ENCODE results near the gene PDE4B. TPM values are rescaled to one million over a fixed set of nuclear protein-coding genes. Genes with fewer than 3 reads are reported as not detected.

Gene PDE4B
- total and polyA plus RNA-seq, 9 of the 15 experiments (the other 6 are each of a cell fraction or from before 2014, with no cell fraction given) = 0.09 TPM; not detected in 8

- BruUV-seq (replicated peaks) = no TSS peak
- no peak for FAIRE-seq
- Histone ChIP-seq H3K4me2 (ENCODE audit: insufficient read depth, low read length) (no peak overlapping the region), H3K36me3 (ENCODE audit: control insufficient read depth, insufficient read depth, low read length) (no peaks in the 10 kb centered on the region), H3K4me1 (replicated peaks in 1 of 2; ENCODE audit: control insufficient read depth in 2 of 2, insufficient read depth in 2 of 2, low read length in 2 of 2) (no peaks in the 10 kb centered on the region), H3K9ac (ENCODE audit: insufficient read depth in 1 of 2, low read depth in 2 of 2, low read length in 2 of 2) (no peak overlapping the region), H3K9me3 (replicated peaks; ENCODE audit: control insufficient read depth, insufficient read depth, low read depth, low read length) (no peaks in the 10 kb centered on the region), H3K79me2 (ENCODE audit: control insufficient read depth, insufficient read depth, low read length) (no peaks in the 10 kb centered on the region), H3K27me3 (ENCODE audit: control insufficient read depth in 2 of 2, insufficient read depth in 2 of 2, low read length in 2 of 2) (no peaks in the 10 kb centered on the region), H3K4me3 (no peak overlapping the region), H3K9me1 (ENCODE audit: control insufficient read depth, insufficient read depth, low read length) (no peaks in the 10 kb centered on the region), H4K20me1 (replicated peaks; ENCODE audit: control insufficient read depth, insufficient read depth, low read length) (no peaks in the 10 kb centered on the region), H2AFZ (ENCODE audit: low read depth, low read length) (no peak overlapping the region), H3K27ac (ENCODE audit: extremely low read depth, low read depth, low read length) (no peak overlapping the region)
- DNase-seq (ENCODE audit: extremely low read depth in 1 of 4, low spot score in 3 of 4) = no peak
- intact Hi-C loops (cut with micrococcal nuclease) (no loop called here), in situ Hi-C loops (cut with MboI) (no loop called here)
- ChIA-PET CTCF (ENCODE audit: low intra/inter-chr PET ratio) (no interaction called here), POLR2A (no interaction called here)
- 0% methylated on average over 1 of the region's 1 CpG for WGBS (ENCODE audit: insufficient coverage, low coverage, missing lambda C conversion rate)
- no peak for ATAC-seq
- no peak for TF ChIP-seq LEF1 (IDR thresholded peaks at IDR 0.05)
- no peak for TF ChIP-seq NFIX (CRISPR knock-in tag; IDR thresholded peaks at IDR 0.05; ENCODE audit: low read depth)
- no peak for TF ChIP-seq STAT5B (CRISPR knock-in tag; IDR thresholded peaks at IDR 0.05)
- no peak for TF ChIP-seq MYNN (IDR thresholded peaks at IDR 0.05)
- no peak for TF ChIP-seq MYNN (CRISPR knock-in tag; IDR thresholded peaks at IDR 0.05)
- TF ChIP-seq, protein P1, sequence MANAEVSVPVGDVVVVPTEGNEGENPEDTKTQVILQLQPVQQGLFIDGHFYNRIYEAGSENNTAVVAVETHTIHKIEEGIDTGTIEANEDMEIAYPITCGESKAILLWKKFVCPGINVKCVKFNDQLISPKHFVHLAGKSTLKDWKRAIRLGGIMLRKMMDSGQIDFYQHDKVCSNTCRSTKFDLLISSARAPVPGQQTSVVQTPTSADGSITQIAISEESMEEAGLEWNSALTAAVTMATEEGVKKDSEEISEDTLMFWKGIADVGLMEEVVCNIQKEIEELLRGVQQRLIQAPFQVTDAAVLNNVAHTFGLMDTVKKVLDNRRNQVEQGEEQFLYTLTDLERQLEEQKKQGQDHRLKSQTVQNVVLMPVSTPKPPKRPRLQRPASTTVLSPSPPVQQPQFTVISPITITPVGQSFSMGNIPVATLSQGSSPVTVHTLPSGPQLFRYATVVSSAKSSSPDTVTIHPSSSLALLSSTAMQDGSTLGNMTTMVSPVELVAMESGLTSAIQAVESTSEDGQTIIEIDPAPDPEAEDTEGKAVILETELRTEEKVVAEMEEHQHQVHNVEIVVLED (CRISPR knock-in tag; IDR thresholded peaks at IDR 0.05) = no peak
- no peak for TF ChIP-seq KDM5B (IDR thresholded peaks at IDR 0.05; ENCODE audit: insufficient replicate concordance, low read depth, low read length)
- TF ChIP-seq CREB3L1 (IDR thresholded peaks at IDR 0.05; ENCODE audit: borderline replicate concordance, low read depth) = no peak
- TF ChIP-seq E2F3 (CRISPR knock-in tag; IDR thresholded peaks at IDR 0.05) = no peak
- no peak for TF ChIP-seq CBFA2T3 (IDR thresholded peaks at IDR 0.05)
- TF ChIP-seq, protein P2, sequence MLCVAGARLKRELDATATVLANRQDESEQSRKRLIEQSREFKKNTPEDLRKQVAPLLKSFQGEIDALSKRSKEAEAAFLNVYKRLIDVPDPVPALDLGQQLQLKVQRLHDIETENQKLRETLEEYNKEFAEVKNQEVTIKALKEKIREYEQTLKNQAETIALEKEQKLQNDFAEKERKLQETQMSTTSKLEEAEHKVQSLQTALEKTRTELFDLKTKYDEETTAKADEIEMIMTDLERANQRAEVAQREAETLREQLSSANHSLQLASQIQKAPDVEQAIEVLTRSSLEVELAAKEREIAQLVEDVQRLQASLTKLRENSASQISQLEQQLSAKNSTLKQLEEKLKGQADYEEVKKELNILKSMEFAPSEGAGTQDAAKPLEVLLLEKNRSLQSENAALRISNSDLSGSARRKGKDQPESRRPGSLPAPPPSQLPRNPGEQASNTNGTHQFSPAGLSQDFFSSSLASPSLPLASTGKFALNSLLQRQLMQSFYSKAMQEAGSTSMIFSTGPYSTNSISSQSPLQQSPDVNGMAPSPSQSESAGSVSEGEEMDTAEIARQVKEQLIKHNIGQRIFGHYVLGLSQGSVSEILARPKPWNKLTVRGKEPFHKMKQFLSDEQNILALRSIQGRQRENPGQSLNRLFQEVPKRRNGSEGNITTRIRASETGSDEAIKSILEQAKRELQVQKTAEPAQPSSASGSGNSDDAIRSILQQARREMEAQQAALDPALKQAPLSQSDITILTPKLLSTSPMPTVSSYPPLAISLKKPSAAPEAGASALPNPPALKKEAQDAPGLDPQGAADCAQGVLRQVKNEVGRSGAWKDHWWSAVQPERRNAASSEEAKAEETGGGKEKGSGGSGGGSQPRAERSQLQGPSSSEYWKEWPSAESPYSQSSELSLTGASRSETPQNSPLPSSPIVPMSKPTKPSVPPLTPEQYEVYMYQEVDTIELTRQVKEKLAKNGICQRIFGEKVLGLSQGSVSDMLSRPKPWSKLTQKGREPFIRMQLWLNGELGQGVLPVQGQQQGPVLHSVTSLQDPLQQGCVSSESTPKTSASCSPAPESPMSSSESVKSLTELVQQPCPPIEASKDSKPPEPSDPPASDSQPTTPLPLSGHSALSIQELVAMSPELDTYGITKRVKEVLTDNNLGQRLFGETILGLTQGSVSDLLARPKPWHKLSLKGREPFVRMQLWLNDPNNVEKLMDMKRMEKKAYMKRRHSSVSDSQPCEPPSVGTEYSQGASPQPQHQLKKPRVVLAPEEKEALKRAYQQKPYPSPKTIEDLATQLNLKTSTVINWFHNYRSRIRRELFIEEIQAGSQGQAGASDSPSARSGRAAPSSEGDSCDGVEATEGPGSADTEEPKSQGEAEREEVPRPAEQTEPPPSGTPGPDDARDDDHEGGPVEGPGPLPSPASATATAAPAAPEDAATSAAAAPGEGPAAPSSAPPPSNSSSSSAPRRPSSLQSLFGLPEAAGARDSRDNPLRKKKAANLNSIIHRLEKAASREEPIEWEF (CRISPR knock-in tag; IDR thresholded peaks at IDR 0.05) = no peak
- no peak for TF ChIP-seq NFYB (IDR thresholded peaks at IDR 0.05; ENCODE audit: extremely low read depth, insufficient read length)
- no peak for TF ChIP-seq ZNF311 (CRISPR knock-in tag; IDR thresholded peaks at IDR 0.05)
- TF ChIP-seq ZNF124 (CRISPR knock-in tag; IDR thresholded peaks at IDR 0.05) = no peak
Measured at GRCh38 chr1:66044912-66045311, 252.2 kb downstream of the PDE4B start.
